Fibroblast of lung (primary cell): ENCODE results near the gene WDR53. TPM values are rescaled to one million over a fixed set of nuclear protein-coding genes. Genes with fewer than 3 reads are reported as not detected.

Experiments
- DNase-seq, 2 donors: peaks; one replicate each; pipeline versions ENCODE4 v3.0.0 to v3.0.0-alpha.2; 2010; ENCODE audit warnings: low read depth in 2 of 2
- H2AFZ ChIP-seq: 2 replicates; pipeline ENCODE4 v1.5.1; 2012; ENCODE audit warnings: low read length, control low read depth, inconsistent platforms
- H3K27ac ChIP-seq: 2 replicates; pipeline ENCODE4 v1.5.1; 2011; ENCODE audit warnings: low read length, control low read depth; ENCODE audit not compliant: insufficient read depth
- H3K27me3 ChIP-seq: 2 replicates; pipeline ENCODE4 v1.5.1; 2011; ENCODE audit warnings: mild to moderate bottlenecking, low read length; ENCODE audit not compliant: control insufficient read depth, insufficient read depth
- H3K36me3 ChIP-seq: 2 replicates; pipeline ENCODE4 v1.5.1; 2011; ENCODE audit warnings: low read length; ENCODE audit not compliant: control insufficient read depth, insufficient read depth
- H3K4me1 ChIP-seq: 2 replicates; pipeline ENCODE4 v1.5.1; 2011; ENCODE audit warnings: low read length; ENCODE audit not compliant: control insufficient read depth, insufficient read depth; ENCODE audit errors: extremely low read depth
- H3K4me2 ChIP-seq: 2 replicates; pipeline ENCODE4 v1.5.1; 2011; ENCODE audit warnings: low read length, control low read depth; ENCODE audit not compliant: insufficient read depth; ENCODE audit errors: extremely low read depth
- H3K4me3 ChIP-seq, 4 experiments: fragments of 200-600 bp in 1 of 4; sonication (generic) in 1 of 4; replicated peaks in 1 of 4; 2 replicates each; pipeline ENCODE4 v1.5.1; 2011 to 2016; ENCODE audit warnings: low read length in 4 of 4, low read depth in 3 of 4, mild to moderate bottlenecking in 3 of 4, control low read depth in 2 of 4, inconsistent platforms in 1 of 4, mixed read lengths in 1 of 4; ENCODE audit not compliant: insufficient read depth in 1 of 4; ENCODE audit errors: control extremely low read depth in 1 of 4
- H3K79me2 ChIP-seq: 2 replicates; pipeline ENCODE4 v1.5.1; 2012; ENCODE audit warnings: mild to moderate bottlenecking, low read length, inconsistent platforms; ENCODE audit not compliant: control insufficient read depth, insufficient read depth
- H3K9ac ChIP-seq: 2 replicates; pipeline ENCODE4 v1.5.1; 2011; ENCODE audit warnings: mild to moderate bottlenecking, low read length, control low read depth; ENCODE audit not compliant: insufficient read depth
- H3K9me3 ChIP-seq: 2 replicates; pipeline ENCODE4 v1.5.1; 2012; ENCODE audit warnings: low read depth, low read length; ENCODE audit not compliant: control insufficient read depth, insufficient read depth
- H4K20me1 ChIP-seq: 2 replicates; pipeline ENCODE4 v1.5.1; 2011; ENCODE audit warnings: low read length; ENCODE audit not compliant: control insufficient read depth, insufficient read depth; ENCODE audit errors: extremely low read depth
- EZH2 ChIP-seq: IDR thresholded peaks from 2 replicates; pipeline ENCODE4 v1.5.1; 2012; ENCODE audit warnings: low read length, control low read depth, mild to moderate bottlenecking; ENCODE audit errors: missing control alignments
- polyA plus RNA-seq, 2 donors: library from polyadenylated mRNA; depleted of rRNA in 1 of 2; stranded (reverse) in 1 of 2; unstranded in 1 of 2; fragments of >200 nt; gene quantifications; 2 replicates each; pipeline ENCODE4 v1.2.1, GENCODE V29; 2011 to 2012; ENCODE audit warnings: missing spikeins in 1 of 2
- total RNA-seq: library from RNA; depleted of rRNA; stranded (reverse); fragments of >200 nt; gene quantifications from 2 replicates; pipeline ENCODE4 v1.2.1, GENCODE V29; 2014
- TF ChIP-seq, protein P1 (sequence below), 2 donors: IDR thresholded peaks in 1 of 2; conservative IDR thresholded peaks in 1 of 2; 1 replicate in 1 of 2; 2 replicates in 1 of 2; pipeline ENCODE4 v1.5.1; 2011 to 2012; ENCODE audit warnings: low read length in 2 of 2, control low read depth in 1 of 2, inconsistent platforms in 1 of 2, low read depth in 1 of 2, mild to moderate bottlenecking in 1 of 2

Gene WDR53
- total and polyA plus RNA-seq, 2 donors (not counting 1 experiment from before 2014, with no cell fraction given), result 8.3 TPM

DNA sequence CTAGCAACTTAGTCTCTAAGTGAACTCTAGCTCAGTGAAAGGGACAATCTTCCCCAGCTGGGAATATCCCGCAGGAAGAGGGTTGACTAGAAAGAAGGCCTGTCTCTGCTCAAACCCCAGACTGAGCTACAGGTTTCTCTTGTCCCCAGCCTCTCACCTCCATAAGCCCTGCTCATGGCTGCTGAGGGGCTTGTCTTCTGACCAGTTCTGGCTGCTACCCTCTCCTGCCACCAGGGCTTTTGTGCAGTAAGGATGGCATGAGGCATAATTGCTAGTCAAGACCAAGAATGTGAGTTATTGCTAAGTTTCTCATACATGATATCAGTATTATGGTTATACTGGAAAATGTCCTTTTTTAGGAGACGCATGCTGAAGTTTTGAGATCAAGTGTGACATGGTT lies 21.3 kb downstream of the WDR53 start:
- no peaks in the 10 kb centered on the region for H3K27me3 ChIP-seq
- no peaks in the 10 kb centered on the region for H3K9me3 ChIP-seq
- DNase-seq, result no peak
- no peaks in the 10 kb centered on the region for H3K79me2 ChIP-seq
- no peak overlapping the region for H3K27ac ChIP-seq
- no peak overlapping the region for H2AFZ ChIP-seq
- no peaks in the 10 kb centered on the region for H3K36me3 ChIP-seq
- H3K4me1 ChIP-seq, result no peaks in the 10 kb centered on the region
- H4K20me1 ChIP-seq, result no peaks in the 10 kb centered on the region
- no peak overlapping the region for H3K9ac ChIP-seq
- no peak overlapping the region for H3K4me2 ChIP-seq
- no peak overlapping the region for H3K4me3 ChIP-seq
- TF ChIP-seq, protein P1, sequence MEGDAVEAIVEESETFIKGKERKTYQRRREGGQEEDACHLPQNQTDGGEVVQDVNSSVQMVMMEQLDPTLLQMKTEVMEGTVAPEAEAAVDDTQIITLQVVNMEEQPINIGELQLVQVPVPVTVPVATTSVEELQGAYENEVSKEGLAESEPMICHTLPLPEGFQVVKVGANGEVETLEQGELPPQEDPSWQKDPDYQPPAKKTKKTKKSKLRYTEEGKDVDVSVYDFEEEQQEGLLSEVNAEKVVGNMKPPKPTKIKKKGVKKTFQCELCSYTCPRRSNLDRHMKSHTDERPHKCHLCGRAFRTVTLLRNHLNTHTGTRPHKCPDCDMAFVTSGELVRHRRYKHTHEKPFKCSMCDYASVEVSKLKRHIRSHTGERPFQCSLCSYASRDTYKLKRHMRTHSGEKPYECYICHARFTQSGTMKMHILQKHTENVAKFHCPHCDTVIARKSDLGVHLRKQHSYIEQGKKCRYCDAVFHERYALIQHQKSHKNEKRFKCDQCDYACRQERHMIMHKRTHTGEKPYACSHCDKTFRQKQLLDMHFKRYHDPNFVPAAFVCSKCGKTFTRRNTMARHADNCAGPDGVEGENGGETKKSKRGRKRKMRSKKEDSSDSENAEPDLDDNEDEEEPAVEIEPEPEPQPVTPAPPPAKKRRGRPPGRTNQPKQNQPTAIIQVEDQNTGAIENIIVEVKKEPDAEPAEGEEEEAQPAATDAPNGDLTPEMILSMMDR (conservative IDR thresholded peaks at IDR 0.05 in 1 of 2, IDR thresholded peaks at IDR 0.05 in 1 of 2; ENCODE audit: low read depth in 1 of 2, low read length in 2 of 2), result no peak
- no peak for TF ChIP-seq EZH2

DNA sequence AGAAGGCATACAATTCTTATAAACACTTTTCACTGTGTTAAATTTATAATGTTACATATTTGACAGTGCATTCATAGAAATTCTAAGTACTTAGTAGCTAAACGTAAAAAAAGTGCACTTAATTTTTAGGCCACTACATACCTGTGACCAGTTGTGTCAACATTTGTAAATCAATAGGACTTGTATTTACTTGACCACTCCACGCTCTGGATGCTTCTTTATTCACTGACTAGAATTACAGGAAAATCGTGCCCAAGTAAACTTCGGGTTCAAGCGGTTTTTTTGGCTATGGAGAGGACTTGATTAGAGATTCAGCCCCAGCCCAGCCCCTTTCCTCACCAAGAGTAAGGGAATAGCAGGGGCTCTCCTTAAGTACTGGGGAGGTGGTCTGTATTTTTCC lies 21.8 kb downstream of the WDR53 start:
- no peaks in the 10 kb centered on the region for H4K20me1 ChIP-seq
- no peak overlapping the region for H3K4me2 ChIP-seq
- H2AFZ ChIP-seq, result no peak overlapping the region
- H3K79me2 ChIP-seq, result no peaks in the 10 kb centered on the region
- H3K36me3 ChIP-seq, result no peaks in the 10 kb centered on the region
- H3K4me3 ChIP-seq, result no peak overlapping the region
- no peak overlapping the region for H3K9ac ChIP-seq
- no peak overlapping the region for H3K27ac ChIP-seq
- no peaks in the 10 kb centered on the region for H3K4me1 ChIP-seq
- no peak for TF ChIP-seq EZH2
- TF ChIP-seq, protein P1 (conservative IDR thresholded peaks at IDR 0.05 in 1 of 2, IDR thresholded peaks at IDR 0.05 in 1 of 2; ENCODE audit: low read depth in 1 of 2, low read length in 2 of 2), result no peak
- no peaks in the 10 kb centered on the region for H3K27me3 ChIP-seq
- DNase-seq, result no peak
- no peaks in the 10 kb centered on the region for H3K9me3 ChIP-seq

- TF ChIP-seq, protein P1 (conservative IDR thresholded peaks at IDR 0.05 in 1 of 2, IDR thresholded peaks at IDR 0.05 in 1 of 2; ENCODE audit: low read depth in 1 of 2, low read length in 2 of 2), result no peak
- no peak for TF ChIP-seq EZH2
- Histone ChIP-seq H3K4me1 (no peaks in the 10 kb centered on the region), H3K4me3 (no peak overlapping the region), H3K79me2 (no peaks in the 10 kb centered on the region), H3K27me3 (no peaks in the 10 kb centered on the region), H3K9me3 (no peaks in the 10 kb centered on the region), H3K27ac (no peak overlapping the region), H3K36me3 (no peaks in the 10 kb centered on the region), H4K20me1 (no peaks in the 10 kb centered on the region), H3K9ac (no peak overlapping the region), H2AFZ (no peak overlapping the region), H3K4me2 (no peak overlapping the region)
- no peak for DNase-seq
Measured at GRCh38 chr3:196544491-196544992, 23.8 kb downstream of the WDR53 start.
